OCI-LY7 (cell line): ENCODE results near the gene PFKP. TPM values are rescaled to one million over a fixed set of nuclear protein-coding genes. Genes with fewer than 3 reads are reported as not detected.

Source experiments
- BruUV-seq: library from RNA; stranded (reverse); fragments of 400-500 nt; replicated peaks from 2 replicates; lab custom pipeline; 2021; lab: Mats Ljungman, UMichigan
- CTCF ChIA-PET: fragments of 300-600 bp; sonication (Branson Sonifier 250); formaldehyde crosslinking; loops from one replicate; lab custom pipeline; 2022; ENCODE audit warnings: antibody characterized with exemption; ENCODE audit not compliant: unreplicated experiment; lab: Charles Lee
- POLR2A ChIA-PET: fragments of 300-600 bp; sonication (Branson Sonifier 250); formaldehyde crosslinking; loops from one replicate; lab custom pipeline; 2022; ENCODE audit warnings: antibody characterized with exemption; lab: Charles Lee
- DNase-seq: peaks from one replicate; pipeline ENCODE4 v3.0.0-alpha.2; 2015; ENCODE audit warnings: low spot score
- H2AFZ ChIP-seq: fragments of 200-600 bp; sonication (generic), shearing (Covaris generic); 2 replicates; pipeline ENCODE4 v1.6.1; 2014; ENCODE audit warnings: mild to moderate bottlenecking, antibody characterized with exemption, low read length, moderate library complexity
- H3K27ac ChIP-seq: fragments of 200-600 bp; sonication (generic); 2 replicates; pipeline ENCODE4 v1.5.1; 2014; ENCODE audit warnings: mixed run types, low read depth, mild to moderate bottlenecking, moderate library complexity, low read length, inconsistent platforms; ENCODE audit not compliant: poor library complexity, severe bottlenecking
- H3K36me3 ChIP-seq: fragments of 200-600 bp; sonication (generic); 2 replicates; pipeline ENCODE4 v1.6.1; 2014; ENCODE audit warnings: mild to moderate bottlenecking, antibody characterized with exemption, low read length, moderate library complexity, mixed read lengths; ENCODE audit not compliant: insufficient read depth
- H3K4me1 ChIP-seq: fragments of 200-600 bp; sonication (generic); 2 replicates; pipeline ENCODE4 v1.5.1; 2014; ENCODE audit warnings: mild to moderate bottlenecking, low read length; ENCODE audit not compliant: insufficient read depth, poor library complexity, severe bottlenecking
- H3K4me2 ChIP-seq: fragments of 200-600 bp; sonication (generic); 2 replicates; pipeline ENCODE4 v1.6.1; 2014; ENCODE audit warnings: mild to moderate bottlenecking, low read length
- H3K4me3 ChIP-seq: fragments of 200-600 bp; sonication (generic); 2 replicates; pipeline ENCODE4 v1.5.1; 2014; ENCODE audit warnings: mild to moderate bottlenecking, low read depth, low read length; ENCODE audit not compliant: poor library complexity, severe bottlenecking
- H3K79me2 ChIP-seq: fragments of 200-600 bp; sonication (generic); 2 replicates; pipeline ENCODE4 v1.6.1; 2016; ENCODE audit warnings: low read depth, mild to moderate bottlenecking, low read length, moderate library complexity, mixed read lengths; ENCODE audit not compliant: insufficient read depth
- H3K9me2 ChIP-seq: fragments of 200-600 bp; sonication (generic); 2 replicates; pipeline ENCODE4 v1.6.1; 2016; ENCODE audit warnings: mild to moderate bottlenecking, low read length, mixed read lengths; ENCODE audit not compliant: insufficient read depth
- H3K9me3 ChIP-seq: fragments of 200-600 bp; sonication (generic); 2 replicates; pipeline ENCODE4 v1.6.1; 2014; ENCODE audit warnings: mild to moderate bottlenecking, mixed run types, low read length, mixed read lengths
- H4K20me1 ChIP-seq: fragments of 200-600 bp; sonication (generic); 2 replicates; pipeline ENCODE4 v1.6.1; 2014; ENCODE audit warnings: mild to moderate bottlenecking, antibody characterized with exemption, low read length, moderate library complexity, mixed read lengths; ENCODE audit not compliant: insufficient read depth
- EZH2phosphoT487 ChIP-seq: fragments of 200-600 bp; sonication (generic); IDR thresholded peaks from 2 replicates; pipeline ENCODE4 v1.6.1; 2018; ENCODE audit warnings: low read depth, borderline replicate concordance, mild to moderate bottlenecking, mixed run types, antibody characterized with exemption, low read length, moderate library complexity, mixed read lengths
- intact Hi-C: fragments of 100-400 bp; cut with micrococcal nuclease; formaldehyde crosslinking; loops from one replicate; pipeline ENCODE4 v1.10.0; 2022; ENCODE audit not compliant: unreplicated experiment
- total RNA-seq, 2 experiments: library from RNA; depleted of rRNA in 1 of 2; stranded (reverse); fragments of >200 nt in 1 of 2; shearing (Covaris generic) in 1 of 2; gene quantifications; 2 replicates each; pipeline ENCODE4 v1.2.3, GENCODE V29; 2014 to 2022
- TF ChIP-seq, protein P1 (sequence below): fragments of 200-600 bp; sonication (generic); conservative IDR thresholded peaks from 2 replicates; pipeline ENCODE4 v1.5.1; 2014; ENCODE audit warnings: mild to moderate bottlenecking, antibody characterized with exemption, low read length, moderate library complexity, mixed read lengths

PFKP gene
- total RNA-seq, 2 experiments from 2014 or later, result 85.4 to 154 TPM

DNA sequence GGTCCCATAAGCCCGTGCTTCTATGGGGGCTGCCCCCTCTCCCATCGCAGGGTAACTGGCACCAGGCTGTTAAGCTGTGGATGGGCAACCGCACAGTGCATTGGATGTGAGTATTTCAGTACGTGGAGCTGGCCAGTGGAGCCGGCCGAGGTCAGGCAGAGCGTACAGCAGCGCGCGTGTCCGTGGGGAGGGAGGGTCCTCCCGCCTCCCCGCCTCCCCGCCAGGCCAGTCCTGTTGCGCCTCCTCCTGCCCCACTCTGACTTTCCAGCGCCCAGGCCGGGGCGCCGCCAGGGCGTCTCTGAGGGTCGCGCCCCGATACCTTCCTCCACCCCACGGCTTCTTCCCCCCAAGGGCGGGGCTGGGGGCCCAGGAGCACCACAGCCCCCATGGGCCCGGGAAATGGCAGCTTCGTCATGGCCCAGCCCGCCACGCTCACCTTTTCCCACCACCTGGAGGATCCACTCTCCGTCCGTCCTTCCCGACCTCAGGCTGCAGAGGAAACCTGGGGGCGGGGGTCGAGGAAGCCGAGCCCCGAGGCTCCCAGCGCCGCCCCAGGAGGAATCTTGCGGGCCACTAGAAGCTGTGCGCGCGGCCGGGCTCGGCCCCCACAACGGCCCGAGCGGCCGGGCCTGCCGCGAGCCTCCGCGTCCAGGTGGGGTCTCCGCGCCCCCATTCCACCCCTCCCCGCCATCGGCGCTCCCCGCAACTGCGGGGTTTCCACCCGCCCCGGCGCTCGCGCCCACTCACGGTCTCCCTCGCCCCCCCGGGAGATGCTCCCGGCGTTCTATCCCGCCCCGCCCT lies 831 bp upstream of the PFKP start:
- Histone ChIP-seq H3K4me3 (peak overlapping the region; percentile 97), H3K36me3 (peaks cover 29% of the 10 kb centered on the region), H3K9me3 (no peaks in the 10 kb centered on the region), H3K4me1 (peaks cover 20% of the 10 kb centered on the region), H2AFZ (no peak overlapping the region; the same call in 1 of the 2 replicates), H3K79me2 (peaks cover 41% of the 10 kb centered on the region), H4K20me1 (peaks cover 20% of the 10 kb centered on the region), H3K27ac (no peak overlapping the region), H3K9me2 (no peaks in the 10 kb centered on the region), H3K4me2 (peak overlapping the region; percentile 84)
- POLR2A ChIA-PET, result no interaction called here
- intact Hi-C loops, result no loop called here
- TF ChIP-seq, protein P1, sequence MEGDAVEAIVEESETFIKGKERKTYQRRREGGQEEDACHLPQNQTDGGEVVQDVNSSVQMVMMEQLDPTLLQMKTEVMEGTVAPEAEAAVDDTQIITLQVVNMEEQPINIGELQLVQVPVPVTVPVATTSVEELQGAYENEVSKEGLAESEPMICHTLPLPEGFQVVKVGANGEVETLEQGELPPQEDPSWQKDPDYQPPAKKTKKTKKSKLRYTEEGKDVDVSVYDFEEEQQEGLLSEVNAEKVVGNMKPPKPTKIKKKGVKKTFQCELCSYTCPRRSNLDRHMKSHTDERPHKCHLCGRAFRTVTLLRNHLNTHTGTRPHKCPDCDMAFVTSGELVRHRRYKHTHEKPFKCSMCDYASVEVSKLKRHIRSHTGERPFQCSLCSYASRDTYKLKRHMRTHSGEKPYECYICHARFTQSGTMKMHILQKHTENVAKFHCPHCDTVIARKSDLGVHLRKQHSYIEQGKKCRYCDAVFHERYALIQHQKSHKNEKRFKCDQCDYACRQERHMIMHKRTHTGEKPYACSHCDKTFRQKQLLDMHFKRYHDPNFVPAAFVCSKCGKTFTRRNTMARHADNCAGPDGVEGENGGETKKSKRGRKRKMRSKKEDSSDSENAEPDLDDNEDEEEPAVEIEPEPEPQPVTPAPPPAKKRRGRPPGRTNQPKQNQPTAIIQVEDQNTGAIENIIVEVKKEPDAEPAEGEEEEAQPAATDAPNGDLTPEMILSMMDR, result no peak
- no peak for TF ChIP-seq EZH2phosphoT487
- CTCF ChIA-PET, result no interaction called here
- BruUV-seq, result no TSS peak
- no peak for DNase-seq

DNA sequence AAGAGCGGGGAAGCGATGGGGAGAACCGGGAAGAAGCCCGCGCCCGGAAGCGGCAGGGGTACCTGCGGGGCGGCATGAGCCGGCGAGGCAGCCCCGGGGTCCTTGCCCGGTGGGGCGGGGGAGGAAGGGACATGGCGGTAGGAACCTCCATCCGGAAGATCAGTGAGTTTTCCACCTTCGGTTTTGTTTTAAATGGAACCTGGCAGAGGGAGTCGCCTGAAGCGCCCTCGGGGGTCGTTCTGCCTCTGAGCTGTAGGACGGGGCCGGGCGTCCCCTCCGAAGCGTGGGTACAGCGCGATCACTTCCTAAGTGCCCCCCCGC lies 471 bp downstream of the PFKP start:
- peak; percentile 42 for DNase-seq
- Histone ChIP-seq H3K36me3 (peaks cover 42% of the 10 kb centered on the region), H3K4me1 (peaks cover 20% of the 10 kb centered on the region), H2AFZ (peak overlapping the region; percentile 87), H3K4me2 (peak overlapping the region; percentile 84), H3K79me2 (peaks cover 54% of the 10 kb centered on the region), H4K20me1 (peaks cover 32% of the 10 kb centered on the region), H3K27ac (peak overlapping the region; percentile 75), H3K4me3 (peak overlapping the region; percentile 97), H3K9me3 (no peaks in the 10 kb centered on the region), H3K9me2 (no peaks in the 10 kb centered on the region)
- no TSS peak for BruUV-seq
- ChIA-PET CTCF (no interaction called here), POLR2A (no interaction called here)
- TF ChIP-seq, protein P1, result no peak
- TF ChIP-seq EZH2phosphoT487, result no peak
- intact Hi-C loops, result loop anchor here (2.0 kb wide), 1 partner anchor 105 kb away; the partner anchor contains the start of gene PITRM1
